Endodermal cell (in vitro differentiated cells): ENCODE data around the gene BCOR. TPM values are rescaled to one million over a fixed set of nuclear protein-coding genes. Genes with fewer than 3 reads are reported as not detected.

Experiments
- DNase-seq: peaks from one replicate; pipeline ENCODE4 v3.0.0-alpha.2; 2017
- H3K27ac ChIP-seq: 2 replicates; pipeline ENCODE4 v1.5.1; 2013; ENCODE audit warnings: mild to moderate bottlenecking, low read depth, low read length, moderate library complexity
- H3K27me3 ChIP-seq: 2 replicates; pipeline ENCODE4 v1.6.1; 2013; ENCODE audit warnings: mild to moderate bottlenecking, low read length, moderate library complexity; ENCODE audit not compliant: insufficient read depth, control insufficient read depth, poor library complexity, severe bottlenecking
- H3K36me3 ChIP-seq: 2 replicates; pipeline ENCODE4 v1.7.0; 2013; ENCODE audit warnings: mild to moderate bottlenecking, low read length, moderate library complexity; ENCODE audit not compliant: control insufficient read depth, insufficient read depth
- H3K4me1 ChIP-seq: one replicate; pipeline ENCODE4 v1.7.0; 2013; ENCODE audit warnings: low read length; ENCODE audit not compliant: control insufficient read depth, insufficient read depth
- H3K4me3 ChIP-seq: 2 replicates; pipeline ENCODE4 v1.5.1; 2013; ENCODE audit warnings: mild to moderate bottlenecking, low read length, moderate library complexity
- H3K9ac ChIP-seq: 2 replicates; pipeline ENCODE4 v1.6.1; 2013; ENCODE audit warnings: mild to moderate bottlenecking, low read length, moderate library complexity; ENCODE audit not compliant: poor library complexity, severe bottlenecking; ENCODE audit errors: extremely low read depth
- H3K9me3 ChIP-seq: 2 replicates; pipeline ENCODE4 v1.6.1; 2013; ENCODE audit warnings: mild to moderate bottlenecking, low read length, moderate library complexity; ENCODE audit not compliant: control insufficient read depth
- H3K27ac Mint-ChIP-seq: 2 replicates; pipeline ENCODE4 v1.8.0; 2020; ENCODE audit warnings: mixed read lengths
- H3K27me3 Mint-ChIP-seq: 2 replicates; pipeline ENCODE4 v1.8.0; 2021; ENCODE audit warnings: mild to moderate bottlenecking, mixed read lengths; ENCODE audit not compliant: insufficient read depth
- H3K36me3 Mint-ChIP-seq: 2 replicates; pipeline ENCODE4 v1.8.0; 2020; ENCODE audit warnings: low read depth, mixed read lengths
- H3K4me1 Mint-ChIP-seq: 2 replicates; pipeline ENCODE4 v1.8.0; 2020; ENCODE audit warnings: mixed read lengths
- H3K4me3 Mint-ChIP-seq: 2 replicates; pipeline ENCODE4 v1.8.0; 2020; ENCODE audit warnings: mild to moderate bottlenecking, moderate library complexity, mixed read lengths
- H3K9me3 Mint-ChIP-seq: 2 replicates; pipeline ENCODE4 v1.8.0; 2020; ENCODE audit warnings: mild to moderate bottlenecking, mixed read lengths
- WGBS, 2 experiments: methylation state at CpG; one replicate each; pipeline versions ENCODE4 v1.1.5 to v1.1.7; 2013; ENCODE audit warnings: missing lambda C conversion rate in 2 of 2, mixed read lengths in 1 of 2; ENCODE audit not compliant: insufficient coverage in 1 of 2, insufficient read length in 1 of 2; 5-methylcytosine and 5-hydroxymethylcytosine counted together
- total RNA-seq, 2 donors: library from RNA; stranded (reverse); fragmentation: NEBNext Ultra II Directional in 1 of 2; extraction: Animal tissue kit (Norgen Biotek cat#: 25700) in 1 of 2; gene quantifications; 2 replicates in 1 of 2; 3 replicates in 1 of 2; pipeline ENCODE4 v1.2.1, GENCODE V29; 2021
- TF ChIP-seq, protein P1 (sequence below): fragments of 200-600 bp; sonication (generic); conservative IDR thresholded peaks from 2 replicates; pipeline ENCODE4 v1.5.0; 2021; ENCODE audit warnings: antibody characterized with exemption, mild to moderate bottlenecking

BCOR gene
- total RNA-seq, 2 donors from 2014 or later: 31.3 to 37.9 TPM

DNA sequence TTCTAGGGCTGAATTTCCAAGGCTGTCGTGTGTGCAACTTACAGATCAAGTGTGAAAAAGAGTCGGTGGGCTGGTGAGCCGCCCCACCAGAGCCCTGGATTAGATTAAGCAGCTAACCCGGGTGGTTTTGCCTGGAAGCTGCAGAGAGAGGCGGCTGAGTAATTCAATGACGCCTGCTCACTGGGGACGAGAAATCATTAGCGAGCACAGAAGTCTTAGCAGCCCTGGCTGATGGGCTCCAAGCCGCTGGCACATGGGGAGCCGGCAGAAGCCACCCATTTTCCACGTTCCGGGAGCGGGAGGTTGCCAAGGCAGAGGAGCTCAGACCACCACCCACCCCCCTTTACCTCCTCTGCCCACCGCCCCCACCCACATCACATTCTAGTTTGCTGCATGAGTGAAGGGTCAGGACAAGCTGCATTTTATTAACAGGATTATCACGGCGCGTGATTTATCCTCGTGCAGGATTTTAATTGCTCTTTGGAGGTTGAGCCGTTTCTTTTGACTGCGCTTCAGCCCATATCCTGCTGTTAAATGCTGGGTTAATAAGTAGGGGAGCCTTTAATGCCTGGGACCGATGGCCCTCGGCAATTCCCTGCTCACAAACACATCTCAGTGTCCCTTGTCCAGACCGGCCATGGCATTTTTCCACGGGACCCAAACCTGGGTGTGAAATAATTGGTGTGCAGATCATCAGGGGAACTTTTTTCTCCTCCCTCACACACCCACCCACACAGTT, 19.1 kb downstream of the BCOR start:
- 84 to 88% methylated on average over 4 to 18 of the region's 24 CpGs for WGBS, 2 experiments
- no peak for DNase-seq
- TF ChIP-seq, protein P1, sequence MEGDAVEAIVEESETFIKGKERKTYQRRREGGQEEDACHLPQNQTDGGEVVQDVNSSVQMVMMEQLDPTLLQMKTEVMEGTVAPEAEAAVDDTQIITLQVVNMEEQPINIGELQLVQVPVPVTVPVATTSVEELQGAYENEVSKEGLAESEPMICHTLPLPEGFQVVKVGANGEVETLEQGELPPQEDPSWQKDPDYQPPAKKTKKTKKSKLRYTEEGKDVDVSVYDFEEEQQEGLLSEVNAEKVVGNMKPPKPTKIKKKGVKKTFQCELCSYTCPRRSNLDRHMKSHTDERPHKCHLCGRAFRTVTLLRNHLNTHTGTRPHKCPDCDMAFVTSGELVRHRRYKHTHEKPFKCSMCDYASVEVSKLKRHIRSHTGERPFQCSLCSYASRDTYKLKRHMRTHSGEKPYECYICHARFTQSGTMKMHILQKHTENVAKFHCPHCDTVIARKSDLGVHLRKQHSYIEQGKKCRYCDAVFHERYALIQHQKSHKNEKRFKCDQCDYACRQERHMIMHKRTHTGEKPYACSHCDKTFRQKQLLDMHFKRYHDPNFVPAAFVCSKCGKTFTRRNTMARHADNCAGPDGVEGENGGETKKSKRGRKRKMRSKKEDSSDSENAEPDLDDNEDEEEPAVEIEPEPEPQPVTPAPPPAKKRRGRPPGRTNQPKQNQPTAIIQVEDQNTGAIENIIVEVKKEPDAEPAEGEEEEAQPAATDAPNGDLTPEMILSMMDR: no peak
- no peaks in the 10 kb centered on the region for H3K4me1 ChIP-seq
- Mint-ChIP-seq H3K4me3 (no peak overlapping the region), H3K27me3 (peaks cover 16% of the 10 kb centered on the region), H3K4me1 (peaks cover 29% of the 10 kb centered on the region), H3K9me3 (peaks cover 15% of the 10 kb centered on the region), H3K36me3 (peaks cover 34% of the 10 kb centered on the region), H3K27ac (no peak overlapping the region)
- no peaks in the 10 kb centered on the region for H3K27me3 ChIP-seq
- H3K4me3 ChIP-seq: no peak overlapping the region
- no peak overlapping the region for H3K9ac ChIP-seq
- H3K9me3 ChIP-seq: no peaks in the 10 kb centered on the region
- H3K36me3 ChIP-seq: peaks cover 14% of the 10 kb centered on the region
- peak overlapping the region; percentile 17 for H3K27ac ChIP-seq

DNA sequence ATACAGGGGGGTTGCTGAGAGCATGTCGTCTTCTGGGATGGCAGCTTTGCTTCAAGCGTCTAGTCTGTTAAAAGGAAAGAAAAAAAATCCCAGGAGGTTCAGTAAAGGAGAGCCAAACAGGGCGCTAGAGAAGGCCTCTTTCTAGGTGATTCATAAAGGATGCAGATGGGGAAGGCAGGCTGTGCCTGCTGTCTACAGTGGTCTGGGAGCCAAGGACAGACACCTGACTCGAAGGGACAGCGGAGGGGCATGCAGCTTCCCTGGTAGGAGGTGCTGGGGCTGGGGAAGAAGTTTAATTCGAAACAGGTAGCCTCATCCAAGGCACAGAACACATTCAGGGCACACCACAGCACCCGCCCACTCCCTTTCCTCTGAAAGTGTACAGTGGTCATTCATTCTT, 19.9 kb downstream of the BCOR start:
- H3K27me3 ChIP-seq: no peaks in the 10 kb centered on the region
- no peaks in the 10 kb centered on the region for H3K4me1 ChIP-seq
- H3K9me3 ChIP-seq: no peaks in the 10 kb centered on the region
- H3K9me3 Mint-ChIP-seq: peaks cover 15% of the 10 kb centered on the region
- no peak overlapping the region for H3K4me3 ChIP-seq
- no peak overlapping the region for H3K27ac Mint-ChIP-seq
- 89 to 100% methylated on average over 1 to 6 of the region's 7 CpGs for WGBS, 2 experiments
- peaks cover 29% of the 10 kb centered on the region for H3K4me1 Mint-ChIP-seq
- peaks cover 42% of the 10 kb centered on the region for H3K36me3 Mint-ChIP-seq
- H3K36me3 ChIP-seq: peaks cover 17% of the 10 kb centered on the region
- DNase-seq: no peak
- TF ChIP-seq, protein P1: no peak
- no peak overlapping the region for H3K4me3 Mint-ChIP-seq
- H3K27me3 Mint-ChIP-seq: peaks cover 16% of the 10 kb centered on the region
- H3K27ac ChIP-seq: no peak overlapping the region
- H3K9ac ChIP-seq: no peak overlapping the region

DNA sequence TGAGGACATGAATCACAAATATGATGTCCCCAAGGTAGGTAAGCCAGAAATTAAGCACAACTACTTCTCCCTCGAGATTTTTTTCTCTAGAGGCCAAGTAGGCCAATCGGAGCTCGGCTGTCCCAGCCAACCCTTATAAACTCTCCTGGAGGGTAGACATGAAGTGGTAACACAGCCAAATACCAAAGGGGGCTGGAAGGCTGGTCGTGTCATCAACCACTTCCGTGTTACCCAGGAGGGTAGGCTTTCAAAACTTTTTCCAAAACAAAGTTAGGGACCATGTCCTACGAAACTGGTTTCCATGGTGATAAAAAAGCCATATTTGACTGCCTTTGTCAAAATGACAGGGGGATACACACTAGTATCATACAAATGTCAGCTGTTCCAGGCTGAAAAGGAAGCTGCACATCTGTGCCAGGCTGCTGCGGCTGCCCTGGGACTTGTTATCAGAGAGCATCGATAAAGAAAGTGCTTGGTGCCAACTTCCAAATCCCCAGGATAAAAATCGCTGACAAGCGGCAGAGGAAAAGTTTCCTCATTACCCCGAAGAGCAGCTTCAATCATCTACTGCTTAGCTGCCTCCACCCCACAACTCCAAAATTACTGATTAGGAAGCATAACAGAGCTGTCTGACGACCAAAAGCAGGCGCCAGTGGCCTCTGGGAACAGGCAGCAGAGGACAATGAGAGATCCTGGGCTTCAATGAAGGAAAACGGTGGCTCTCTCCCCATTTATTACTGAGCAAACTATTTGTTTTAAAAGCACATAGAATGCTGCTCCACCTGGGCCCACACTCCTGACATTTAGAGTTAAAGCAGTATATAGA, 20.8 kb downstream of the BCOR start:
- Mint-ChIP-seq H3K27ac (no peak overlapping the region), H3K4me1 (peaks cover 22% of the 10 kb centered on the region), H3K9me3 (peaks cover 15% of the 10 kb centered on the region), H3K27me3 (peaks cover 9% of the 10 kb centered on the region), H3K4me3 (no peak overlapping the region), H3K36me3 (peaks cover 50% of the 10 kb centered on the region)
- WGBS, 2 experiments: 89 to 94% methylated on average over 5 to 14 of the region's 14 CpGs
- no peaks in the 10 kb centered on the region for H3K4me1 ChIP-seq
- H3K36me3 ChIP-seq: peaks cover 23% of the 10 kb centered on the region
- H3K27me3 ChIP-seq: no peaks in the 10 kb centered on the region
- no peak for DNase-seq
- H3K4me3 ChIP-seq: no peak overlapping the region
- TF ChIP-seq, protein P1: no peak
- H3K27ac ChIP-seq: no peak overlapping the region
- no peak overlapping the region for H3K9ac ChIP-seq
- no peaks in the 10 kb centered on the region for H3K9me3 ChIP-seq
